IPS DF 4.7 (cell line): ENCODE data around the gene PAAF1.

ENCODE experiments used
- DNase-seq: peaks from one replicate; pipeline ENCODE4 v3.0.0-alpha.2; 2013; ENCODE audit warnings: low spot score; ENCODE audit errors: extremely low read depth

The PAAF1 gene

GRCh38 chr11:73972187-73972586 is 95.4 kb downstream of the PAAF1 start:
- no peak for DNase-seq

GRCh38 chr11:73972620-73973449 is 96.0 kb downstream of the PAAF1 start:
- DNase-seq = no peak

GRCh38 chr11:73974604-73975478 is 98.0 kb downstream of the PAAF1 start:
- DNase-seq = no peak

- DNase-seq = no peak
These were observed 98.6 kb downstream of the PAAF1 start for GRCh38 chr11:73975479-73975757.

- no peak for DNase-seq
These were observed 99.8 kb downstream of the PAAF1 start for GRCh38 chr11:73976451-73977151.

- DNase-seq = no peak
These were observed 101.2 kb downstream of the PAAF1 start for GRCh38 chr11:73977856-73978519.

- no peak for DNase-seq
These were observed 101.8 kb downstream of the PAAF1 start for GRCh38 chr11:73978576-73979086.

- no peak for DNase-seq
These were observed 103.5 kb downstream of the PAAF1 start for GRCh38 chr11:73980001-73980961.
